GM19025 (cell line): Measurements from ENCODE around the gene CMTM8.
"Not testable (repeated sequence)": the region's sequence is repeated elsewhere in the genome, so short reads cannot be mapped to it uniquely, and the experiment has no call there.

ENCODE experiments used
- ATAC-seq: cut with Tn5 transposase; IDR thresholded peaks from one replicate; pipeline ENCODE4 v1.9.1; 2021; ENCODE audit warnings: mild to moderate bottlenecking, low read depth, moderate library complexity; ENCODE audit not compliant: unreplicated experiment

Gene CMTM8

DNA sequence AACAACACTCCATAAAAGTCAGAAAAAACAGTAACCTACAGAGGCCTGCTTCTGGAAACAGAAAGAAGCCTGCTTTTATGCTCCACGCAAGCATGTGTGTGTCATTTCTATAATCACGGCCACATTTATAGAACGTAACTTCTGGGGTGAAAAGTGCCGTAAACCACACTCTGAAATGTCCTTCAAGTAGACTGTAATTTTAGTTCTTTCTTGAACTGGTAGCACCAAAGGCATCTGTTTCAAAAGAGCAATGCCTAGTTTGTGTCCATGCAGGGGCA is 133.7 kb downstream of the CMTM8 start:
- ATAC-seq: no peak

DNA sequence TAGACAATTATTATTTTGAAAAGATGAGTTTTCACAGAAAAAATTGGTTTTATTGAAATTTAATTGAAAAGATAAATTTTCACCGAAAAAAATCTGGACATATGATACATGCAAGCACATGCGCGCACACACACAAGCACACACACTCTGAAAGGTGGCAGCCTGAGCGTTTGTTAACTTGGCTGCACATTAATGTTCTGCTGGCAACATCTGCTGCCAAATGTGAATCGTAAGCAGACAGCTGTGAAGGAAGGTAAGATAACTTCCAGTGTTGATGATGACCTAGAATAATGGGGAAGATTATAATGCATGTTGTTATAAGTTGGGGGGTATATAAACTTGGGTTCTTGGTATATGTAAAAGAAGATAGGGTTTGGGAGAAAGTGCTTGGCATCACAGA is 134.8 kb downstream of the CMTM8 start:
- ATAC-seq: no peak

DNA sequence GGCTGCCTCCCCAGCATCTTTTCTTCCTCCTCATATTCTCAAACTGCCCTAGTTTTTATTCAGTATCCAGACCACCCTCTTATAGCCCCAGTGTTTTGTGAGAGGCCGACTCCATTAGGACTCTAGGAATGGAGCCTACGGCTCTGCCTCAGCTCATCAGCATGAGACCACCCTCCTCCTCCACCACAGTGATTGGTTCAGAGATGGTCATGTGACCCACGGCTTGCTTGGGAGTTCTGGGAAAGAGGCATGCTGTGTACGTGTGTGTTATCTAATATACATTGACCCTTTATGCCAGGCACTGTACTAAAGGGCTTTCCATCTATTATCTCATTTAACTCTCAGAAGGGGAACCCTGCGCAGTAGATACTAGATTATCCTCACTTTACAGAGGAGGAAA is 135.4 kb downstream of the CMTM8 start:
- no peak for ATAC-seq

DNA sequence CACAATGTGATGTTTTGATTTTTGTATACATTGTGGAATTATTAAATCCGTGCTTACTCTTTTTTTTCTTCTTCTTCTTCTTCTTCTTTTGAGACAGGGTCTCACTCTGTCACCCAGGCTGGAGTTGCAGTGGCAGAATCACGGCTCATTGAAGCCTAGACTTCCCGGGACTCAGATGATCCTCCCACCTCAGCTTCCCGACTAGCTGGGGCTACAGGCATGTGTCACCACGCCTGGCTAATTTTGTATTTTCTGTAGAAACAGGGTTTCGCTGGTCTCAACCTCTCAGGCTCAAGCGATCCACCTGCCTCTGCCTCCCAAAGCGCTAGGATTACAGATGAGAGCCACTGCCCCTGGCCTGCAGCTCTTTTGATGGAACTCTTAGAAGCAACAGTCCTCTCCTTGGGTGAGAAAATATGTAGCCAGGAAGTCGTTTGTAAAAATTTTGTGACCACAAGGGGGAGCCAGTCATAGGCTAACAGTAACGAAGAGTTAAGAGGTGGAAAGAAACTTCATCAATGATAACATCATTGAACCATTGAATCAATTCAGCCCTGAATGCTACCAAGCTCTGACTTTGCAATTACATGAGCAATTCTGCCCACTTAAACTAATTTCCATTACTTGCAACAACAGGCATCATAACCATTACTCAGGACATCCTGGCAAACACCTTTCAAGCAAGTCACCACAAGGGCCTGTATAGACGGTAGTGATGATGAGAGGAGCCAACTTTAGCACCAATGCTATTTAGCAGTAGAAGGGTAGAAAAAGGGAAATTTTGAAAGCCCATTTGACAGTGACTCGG is 136.5 kb downstream of the CMTM8 start:
- ATAC-seq: no peak

DNA sequence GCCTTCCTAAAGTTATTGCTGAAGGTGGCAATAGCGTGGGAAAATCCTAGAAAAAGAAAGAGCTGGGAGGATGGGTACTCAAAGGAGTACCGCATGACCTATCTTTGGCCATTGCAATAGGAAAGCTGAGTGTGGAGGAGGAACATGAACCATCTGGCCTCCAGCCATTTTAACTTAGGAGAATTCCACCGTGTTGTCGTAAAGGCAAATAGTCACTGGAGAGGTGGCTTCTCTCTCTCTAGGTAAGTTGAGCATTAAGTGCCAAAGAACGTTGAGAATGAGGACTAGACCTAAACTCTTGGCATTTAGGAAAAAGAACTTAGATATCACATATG is 137.1 kb downstream of the CMTM8 start:
- no peak for ATAC-seq

DNA sequence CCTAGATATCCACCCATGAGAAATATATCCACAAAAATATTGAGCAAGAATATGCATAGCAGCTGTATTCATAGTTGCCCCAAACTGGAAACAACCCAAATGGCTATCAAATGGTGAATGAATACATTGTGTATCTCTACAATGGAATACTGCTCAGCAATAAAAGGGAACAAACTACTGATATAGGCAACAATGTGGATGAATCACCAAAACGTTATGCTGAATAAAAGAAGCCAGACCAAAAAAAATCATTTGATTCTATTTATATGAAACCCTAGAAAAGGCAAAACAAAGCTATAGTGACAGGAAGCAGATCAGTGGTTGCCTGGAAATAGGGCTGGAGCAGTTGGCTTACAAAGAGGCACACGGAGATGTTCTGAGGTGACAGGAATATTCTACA is 137.6 kb downstream of the CMTM8 start:
- ATAC-seq: no peak

DNA sequence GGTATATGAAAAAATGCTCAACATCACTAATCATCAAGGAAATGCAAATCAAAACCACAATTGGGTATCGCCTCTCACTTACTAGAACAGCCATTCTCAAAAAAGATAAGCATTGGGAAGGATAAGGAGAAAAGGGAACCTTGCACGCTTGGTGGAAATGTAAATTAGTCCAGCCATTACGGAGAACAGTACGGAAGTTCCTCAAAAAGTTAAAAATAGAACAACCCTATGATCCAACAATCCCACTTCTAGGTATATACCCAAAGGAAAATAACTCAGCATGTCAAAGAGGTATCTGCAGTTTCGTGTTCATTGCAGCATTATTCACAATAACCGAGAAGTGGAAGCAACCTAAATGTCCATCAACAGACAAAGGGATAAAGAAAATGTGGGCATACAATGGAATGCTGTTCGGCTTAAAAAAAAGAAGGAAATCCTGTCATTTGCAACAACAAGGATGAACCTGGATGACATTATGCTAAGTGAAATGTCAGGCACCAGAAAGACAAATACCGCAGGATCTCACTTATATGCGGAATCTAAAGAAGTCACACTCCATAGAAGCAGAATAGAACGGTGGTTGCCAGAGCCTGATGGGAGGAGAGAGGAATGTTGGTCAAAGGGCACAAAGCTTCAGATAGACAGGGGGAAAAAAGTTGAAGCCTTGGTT is 141.5 kb downstream of the CMTM8 start:
- no peak for ATAC-seq

DNA sequence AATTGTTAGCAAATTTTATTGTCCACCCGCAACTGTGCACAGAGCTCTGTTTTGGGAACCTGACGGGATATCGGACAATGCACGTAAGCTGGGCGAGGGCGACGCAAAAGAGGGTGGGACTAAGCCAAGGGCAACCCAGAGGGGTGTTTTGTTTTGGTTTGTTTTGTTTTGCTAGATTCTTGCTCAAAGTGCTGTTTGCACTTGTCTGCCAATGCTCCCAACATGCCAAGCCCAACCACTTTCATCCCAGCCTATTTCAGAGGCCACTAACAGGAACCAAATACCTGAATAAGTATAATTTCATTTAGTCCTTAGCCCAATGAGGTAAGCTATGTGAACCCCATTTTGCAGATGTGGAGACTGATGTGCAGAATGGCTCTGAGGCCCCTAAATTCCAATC is 143.4 kb downstream of the CMTM8 start:
- no peak for ATAC-seq

DNA sequence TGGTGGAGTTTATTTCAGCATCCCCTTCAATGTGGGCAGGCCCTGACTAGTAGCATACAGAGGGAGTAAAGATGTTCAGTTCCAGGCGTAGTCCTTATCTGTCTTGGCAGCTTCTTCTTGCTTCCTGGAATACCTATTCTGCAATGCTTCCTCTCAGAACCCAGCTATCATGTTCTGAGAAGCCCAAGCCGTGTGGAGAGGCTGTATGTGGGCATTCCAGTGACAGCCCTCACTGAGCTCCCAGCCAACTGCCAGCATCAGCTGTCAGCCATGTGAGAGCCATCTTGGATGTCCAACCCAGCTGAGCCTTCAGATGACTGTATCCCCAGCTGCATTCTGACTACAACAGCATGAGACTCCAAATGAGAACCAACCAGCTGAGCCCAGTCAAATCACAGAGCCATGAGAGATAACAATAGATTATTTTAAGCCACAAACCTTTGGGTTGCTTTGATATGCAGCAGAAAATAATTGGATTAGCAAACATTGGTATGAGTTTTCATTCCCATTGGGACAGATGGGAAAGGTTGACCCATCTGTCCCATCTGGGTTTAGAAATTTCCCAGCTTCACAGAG is 144.7 kb downstream of the CMTM8 start:
- ATAC-seq: no peak

DNA sequence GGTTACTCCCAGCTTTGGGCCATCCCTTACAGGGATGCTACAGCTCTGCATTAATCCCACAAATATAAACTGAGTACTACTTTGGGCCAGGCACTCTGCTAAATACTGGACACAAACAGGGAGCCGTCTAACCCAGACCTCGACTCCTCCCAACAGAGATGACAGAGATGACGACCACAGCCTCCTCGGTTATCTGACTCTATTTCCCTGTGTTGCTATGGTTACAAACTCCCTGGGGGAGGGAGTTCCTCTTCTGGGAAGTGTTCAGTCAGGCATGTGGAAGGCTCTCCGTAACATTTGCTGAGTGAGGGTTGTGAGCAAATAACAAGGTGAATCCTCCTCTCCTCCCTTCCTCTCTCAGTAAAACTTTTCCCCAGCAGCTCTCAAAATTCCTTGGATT is 146.5 kb downstream of the CMTM8 start:
- no peak for ATAC-seq

DNA sequence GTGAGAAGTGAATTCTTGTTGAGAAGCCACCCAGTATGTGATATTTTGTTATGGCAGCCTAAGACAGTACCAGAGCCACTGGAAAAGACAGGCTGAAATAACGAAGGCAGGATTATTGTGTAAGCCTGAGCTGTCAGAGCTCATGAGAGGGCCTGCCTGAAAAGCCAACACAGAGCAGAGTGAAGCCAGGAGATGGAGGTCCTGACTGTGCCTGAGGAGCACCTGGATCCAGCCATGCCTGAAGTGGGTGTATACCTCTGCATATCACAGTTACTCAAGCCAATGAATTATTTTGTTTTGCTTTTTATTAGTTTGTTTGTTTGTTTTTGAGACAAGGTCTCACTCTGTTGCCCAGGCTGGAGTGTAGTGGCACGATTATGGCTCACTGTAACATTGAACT is 149.0 kb downstream of the CMTM8 start:
- no peak for ATAC-seq

DNA sequence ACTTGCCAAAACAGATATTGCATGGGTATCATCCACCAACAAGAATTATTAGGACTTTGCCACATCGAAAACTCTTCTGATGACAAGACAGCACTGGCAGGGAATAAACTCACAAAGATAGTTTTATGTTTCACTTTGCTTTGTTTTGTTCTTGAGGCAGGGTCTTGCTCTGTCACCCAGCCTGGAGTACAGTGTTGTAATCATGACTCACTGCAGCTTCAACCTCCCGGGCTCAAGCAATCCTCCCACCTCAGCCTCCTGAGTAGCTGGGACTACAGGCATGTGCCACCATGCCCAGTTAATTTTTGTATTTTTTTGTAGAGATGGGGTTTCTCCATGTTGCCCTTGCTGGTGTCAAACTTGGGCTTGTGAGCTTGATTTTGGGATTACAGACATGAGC is 151.1 kb downstream of the CMTM8 start:
- ATAC-seq: not testable (repeated sequence)

DNA sequence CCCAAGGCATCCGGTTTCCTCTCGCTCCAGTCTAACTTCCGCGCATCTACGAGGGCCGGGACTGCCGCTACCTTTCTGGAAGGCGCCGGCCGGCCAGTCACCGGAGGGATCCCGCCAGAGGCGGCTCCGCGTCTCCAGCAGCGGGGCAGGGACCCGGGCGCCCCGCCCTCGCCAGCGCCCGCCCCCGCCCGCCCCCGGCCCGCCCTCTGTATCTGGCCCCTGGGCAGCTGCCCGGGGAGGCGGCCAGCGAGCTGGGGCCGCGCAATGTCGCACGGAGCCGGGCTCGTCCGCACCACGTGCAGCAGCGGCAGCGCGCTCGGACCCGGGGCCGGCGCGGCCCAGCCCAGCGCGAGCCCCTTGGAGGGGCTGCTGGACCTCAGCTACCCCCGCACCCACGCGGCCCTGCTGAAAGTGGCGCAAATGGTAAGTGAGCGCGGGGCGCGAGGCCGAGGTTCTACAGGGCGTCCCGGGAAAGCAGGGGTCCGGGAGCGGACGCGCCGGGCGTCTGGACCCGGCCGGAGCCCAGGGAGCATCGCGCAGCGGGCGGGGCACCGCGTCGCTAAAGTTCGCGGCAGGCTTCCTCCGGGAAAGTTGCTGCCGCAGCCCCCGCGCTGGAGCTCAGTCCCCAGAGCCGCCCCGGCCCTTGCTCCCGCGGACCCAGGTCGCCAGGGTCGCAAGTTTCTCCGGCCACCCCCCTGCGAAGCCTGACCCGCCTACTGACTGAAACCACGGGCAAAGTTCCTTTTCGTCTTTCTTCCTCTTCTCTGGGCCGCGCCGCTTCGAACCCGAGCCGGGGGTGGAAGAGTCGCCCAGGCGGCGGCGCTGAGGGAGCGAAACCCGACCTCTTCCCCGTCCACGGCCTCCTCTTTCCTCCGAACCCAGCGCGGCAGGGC is 153.4 kb downstream of the CMTM8 start, which contains the start of gene CMTM7:
CMTM7 (plus strand) TSS at position 211 of the 893 bp plus-strand sequence; CDS start at position 265, 54 bp downstream.
- ATAC-seq: peak; percentile 59

DNA sequence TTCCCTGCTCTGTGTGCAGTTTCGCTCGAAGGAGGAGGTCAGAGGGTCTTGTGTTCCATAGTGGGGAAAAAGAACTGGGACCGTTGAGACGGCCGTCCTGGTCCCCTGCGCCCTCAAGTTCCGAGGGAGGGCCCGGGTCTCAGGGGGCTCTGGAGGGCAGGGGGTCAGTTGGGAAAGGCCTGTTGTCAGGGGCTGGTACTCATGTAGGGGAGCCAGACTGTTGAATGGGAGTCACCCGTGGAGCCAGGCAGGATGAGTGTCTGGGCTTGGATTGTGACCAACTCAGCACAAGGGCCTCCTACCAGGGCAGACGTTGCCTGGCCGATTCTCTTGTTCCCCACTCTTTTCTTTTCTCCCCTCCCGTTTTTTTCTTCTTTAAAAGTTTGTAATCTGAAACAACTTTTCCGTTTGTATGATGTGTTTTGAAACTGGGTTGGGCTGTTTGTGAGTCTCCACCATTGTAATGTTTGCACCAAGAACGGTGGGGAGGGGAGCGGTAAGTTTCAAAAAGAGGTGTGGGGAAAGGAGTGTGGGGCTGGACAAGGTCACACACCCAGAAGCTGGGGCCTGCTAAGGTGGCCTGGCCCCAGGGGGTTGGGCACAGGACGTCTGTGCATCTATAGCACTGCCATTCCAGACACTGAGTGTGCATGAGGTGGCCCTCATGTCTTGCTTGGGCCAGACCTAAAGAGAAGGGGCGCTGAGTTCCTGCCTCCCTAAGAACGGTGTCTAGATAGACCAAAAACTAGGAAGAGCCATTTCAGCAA is 154.2 kb downstream of the CMTM8 start:
- ATAC-seq: no peak

DNA sequence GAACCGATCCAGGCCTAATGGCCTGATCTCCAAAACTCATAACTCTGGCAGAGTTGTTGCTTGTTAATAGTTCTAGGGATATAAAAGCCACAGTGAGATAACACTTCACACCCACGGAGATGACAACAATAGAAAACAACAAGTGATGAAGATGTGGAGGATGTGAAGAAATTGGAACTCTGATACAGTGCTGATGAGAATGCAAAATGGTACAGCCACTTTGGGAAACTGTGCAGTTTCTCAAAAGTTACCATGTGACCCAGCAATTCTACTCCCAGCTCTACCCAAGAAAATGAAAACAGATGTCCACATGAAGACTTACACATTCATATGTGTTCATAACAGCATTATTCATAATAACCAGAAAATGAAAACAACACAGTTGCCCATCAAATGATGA is 157.0 kb downstream of the CMTM8 start:
- no peak for ATAC-seq

DNA sequence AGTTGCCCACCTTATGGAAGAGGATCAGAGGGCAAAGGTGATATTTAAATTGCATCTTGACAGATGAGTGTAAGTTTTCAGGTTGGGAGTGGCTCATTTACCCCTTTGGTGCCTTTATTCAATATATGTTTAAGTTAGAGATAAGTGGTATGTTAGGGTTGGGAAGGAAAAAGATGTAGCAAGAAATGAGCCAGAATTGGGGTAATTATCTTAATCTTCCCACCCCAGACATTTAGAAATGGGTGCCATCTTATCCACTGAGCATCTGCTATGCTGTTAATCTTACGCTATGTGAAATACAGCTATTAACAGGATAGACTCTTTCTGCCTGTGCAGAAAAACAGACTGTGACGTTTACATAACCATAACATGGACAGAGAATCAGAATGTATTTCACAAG is 159.5 kb downstream of the CMTM8 start:
- ATAC-seq: no peak

DNA sequence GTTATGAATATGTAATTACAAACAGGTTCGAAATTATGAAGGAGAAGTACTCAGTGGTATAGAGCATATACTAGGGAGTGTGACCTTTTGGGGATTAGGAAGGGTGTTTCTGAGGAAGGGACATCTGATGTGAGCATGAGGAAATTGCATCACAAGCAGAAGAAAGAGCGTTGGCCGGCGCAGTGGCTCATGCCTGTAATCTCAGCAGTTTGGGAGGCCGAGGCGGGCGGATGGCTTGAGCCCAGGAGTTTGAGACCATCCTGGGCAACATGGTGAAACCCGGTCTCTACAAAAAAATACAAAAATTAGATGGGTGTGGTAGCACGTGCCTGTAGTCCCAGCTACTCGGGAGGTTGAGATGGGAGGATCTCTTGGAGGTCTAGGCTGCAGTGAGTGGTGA is 160.1 kb downstream of the CMTM8 start:
- ATAC-seq: no peak

DNA sequence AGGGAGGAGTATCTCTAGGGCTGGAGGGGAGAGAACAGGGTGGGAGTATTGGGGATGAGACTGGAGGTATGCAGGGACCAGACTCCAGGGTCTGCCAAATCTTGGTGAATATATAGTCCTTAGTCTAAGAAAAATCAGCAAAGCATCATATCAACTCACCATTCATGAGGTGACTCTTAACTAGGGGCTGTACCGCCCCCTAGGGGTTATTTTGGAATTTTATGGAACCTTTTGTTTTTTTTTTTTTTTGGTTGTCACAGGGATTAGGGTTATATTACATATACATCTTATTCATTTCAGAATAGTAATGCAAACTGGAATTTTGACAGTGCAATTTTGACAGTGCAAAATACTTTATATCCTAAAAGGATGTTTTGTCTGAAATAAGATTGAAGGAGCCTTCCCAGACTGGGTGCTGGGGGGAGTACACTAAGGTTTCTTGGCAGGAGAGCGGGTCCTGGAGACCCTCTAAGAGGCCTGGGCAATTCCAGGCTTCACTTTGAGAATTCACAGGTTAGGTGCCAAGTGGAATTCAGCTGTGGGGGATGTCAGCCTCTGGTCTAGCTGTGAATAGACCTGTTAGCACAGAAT is 160.6 kb downstream of the CMTM8 start:
- ATAC-seq: no peak

DNA sequence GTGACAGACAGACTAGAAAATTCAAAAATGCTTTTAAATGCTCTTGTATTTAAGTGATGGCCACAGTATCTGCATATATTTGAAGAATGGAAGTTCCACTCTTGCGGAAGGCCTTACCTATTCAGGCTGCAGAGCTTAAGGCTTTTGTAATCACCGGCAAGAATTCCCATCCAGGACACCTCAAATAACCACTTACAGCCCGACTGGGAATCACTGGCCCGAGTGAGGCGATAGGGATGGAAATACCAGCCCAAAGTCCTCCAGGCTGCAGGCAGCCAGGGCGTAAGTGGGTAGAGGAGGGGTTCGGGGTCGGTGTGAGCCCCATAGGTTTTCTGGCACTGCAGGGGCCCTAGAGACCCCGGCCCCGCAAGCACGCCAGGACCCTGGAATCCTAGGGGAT is 162.6 kb downstream of the CMTM8 start:
- no peak for ATAC-seq

DNA sequence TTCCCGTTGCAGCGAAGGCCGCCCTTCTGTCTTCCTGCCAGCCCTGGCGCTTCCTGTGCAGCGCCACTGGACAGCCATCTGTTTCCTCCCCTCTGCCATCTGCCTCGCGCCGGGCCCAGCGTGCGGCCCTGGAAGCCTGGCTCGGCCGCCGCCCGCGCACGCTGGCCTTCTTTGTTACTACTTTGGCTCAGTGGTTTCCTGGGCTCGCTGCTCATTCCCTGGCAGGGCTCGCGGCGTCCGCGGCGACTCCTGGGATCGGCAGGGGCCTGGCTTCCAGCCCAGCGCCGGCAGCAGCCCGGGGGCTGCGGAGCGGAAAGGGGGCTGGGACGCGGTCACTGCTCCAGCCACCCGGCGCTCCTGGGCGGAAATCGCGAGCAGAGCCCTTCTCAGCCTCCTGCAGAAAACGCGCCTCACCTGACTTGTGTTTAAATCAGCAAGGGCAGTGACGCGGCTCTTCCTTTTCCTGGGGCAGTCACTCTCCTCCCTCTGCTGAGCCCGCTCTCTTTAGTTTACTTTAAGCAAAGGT is 163.1 kb downstream of the CMTM8 start:
- peak; percentile 62 for ATAC-seq
